HG02571 (cell line): ENCODE results near the gene MKRN3.
"Not testable (repeated sequence)": the region's sequence is repeated elsewhere in the genome, so short reads cannot be mapped to it uniquely, and the experiment has no call there.

Experiments
- ATAC-seq: cut with Tn5 transposase; IDR thresholded peaks from one replicate; pipeline ENCODE4 v1.9.1; 2021; ENCODE audit warnings: mild to moderate bottlenecking, moderate library complexity; ENCODE audit not compliant: unreplicated experiment

MKRN3 gene

DNA sequence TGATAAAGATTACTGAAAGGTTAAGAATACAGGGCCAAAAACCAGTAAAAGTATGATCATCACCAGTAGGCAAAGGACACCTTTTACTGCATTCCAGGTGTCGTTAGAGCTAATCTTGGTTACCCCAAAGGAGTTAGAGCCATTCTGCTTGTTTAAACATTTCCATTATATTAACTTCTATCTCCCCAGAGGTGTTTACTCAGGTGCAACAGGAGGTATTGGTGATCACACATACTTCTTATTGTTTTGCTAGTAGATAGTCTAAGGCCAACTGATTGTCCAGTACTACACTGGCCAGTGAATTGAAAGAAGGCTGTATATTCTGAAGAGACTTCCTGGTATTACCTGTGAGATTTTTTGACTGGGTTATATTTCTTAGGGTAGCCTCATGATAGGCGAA is 22.8 kb downstream of the MKRN3 start:
- ATAC-seq = no peak

DNA sequence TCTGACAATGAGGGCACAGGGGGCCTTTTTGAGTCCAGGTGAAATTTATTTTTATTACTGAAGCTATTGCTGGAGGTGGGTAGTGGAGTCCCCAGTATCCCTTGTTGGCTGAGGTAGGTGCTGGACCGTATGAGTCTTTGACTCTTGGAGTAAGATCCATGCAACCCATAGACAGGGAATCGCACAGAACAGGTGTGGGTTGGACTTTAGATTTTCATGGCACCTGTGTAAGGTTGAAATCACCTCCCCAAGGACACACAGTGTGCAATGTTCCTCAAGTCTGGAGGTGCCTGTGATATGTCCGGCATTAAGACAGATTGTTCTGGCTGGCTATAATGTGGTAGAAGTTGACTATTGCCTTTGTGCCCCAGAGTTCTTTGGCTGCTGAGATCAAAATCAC is 23.5 kb downstream of the MKRN3 start:
- no peak for ATAC-seq

DNA sequence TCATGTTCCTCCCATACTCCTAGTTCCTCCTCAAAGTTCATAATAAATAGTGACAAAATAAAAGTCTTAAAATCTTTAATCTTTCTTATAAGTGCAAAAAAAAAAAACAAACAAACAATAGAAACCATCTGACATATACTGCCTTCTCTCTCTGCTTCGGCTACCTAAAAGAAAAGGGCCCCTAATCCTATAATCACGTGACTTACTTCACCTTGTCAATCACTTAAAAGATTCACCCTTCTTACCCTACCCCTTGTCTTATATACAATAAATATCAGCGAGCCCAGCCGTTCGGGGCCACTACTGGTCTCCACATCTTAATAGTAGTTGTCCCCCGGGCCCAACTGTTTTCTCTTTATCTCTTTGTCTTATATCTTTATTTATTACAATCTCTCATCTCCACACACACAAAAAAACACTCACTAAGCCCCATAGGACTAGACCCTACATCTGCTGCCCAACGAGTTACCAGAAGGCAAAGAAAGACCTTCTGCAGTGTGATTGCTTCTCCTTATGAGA is 28.8 kb downstream of the MKRN3 start:
- ATAC-seq = no peak

DNA sequence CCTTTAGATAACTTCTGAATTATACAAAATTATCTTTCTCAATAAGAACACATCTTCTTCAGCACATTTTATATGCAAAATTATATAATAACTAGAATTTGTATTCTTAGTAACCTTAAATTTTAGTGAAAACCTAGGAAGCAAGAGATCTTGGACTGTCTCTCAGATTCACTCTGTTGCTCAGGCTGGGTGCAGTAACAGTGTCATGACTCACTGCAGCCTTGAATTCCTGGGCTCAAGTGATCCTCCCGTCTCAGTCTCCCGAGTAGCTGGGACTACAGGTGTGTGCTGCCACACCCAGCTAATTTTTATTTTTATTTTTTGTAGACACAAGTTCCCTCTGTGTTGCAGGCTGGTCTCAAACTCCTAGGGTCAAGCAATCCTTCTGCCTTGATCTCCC is 29.9 kb downstream of the MKRN3 start:
- no peak for ATAC-seq

DNA sequence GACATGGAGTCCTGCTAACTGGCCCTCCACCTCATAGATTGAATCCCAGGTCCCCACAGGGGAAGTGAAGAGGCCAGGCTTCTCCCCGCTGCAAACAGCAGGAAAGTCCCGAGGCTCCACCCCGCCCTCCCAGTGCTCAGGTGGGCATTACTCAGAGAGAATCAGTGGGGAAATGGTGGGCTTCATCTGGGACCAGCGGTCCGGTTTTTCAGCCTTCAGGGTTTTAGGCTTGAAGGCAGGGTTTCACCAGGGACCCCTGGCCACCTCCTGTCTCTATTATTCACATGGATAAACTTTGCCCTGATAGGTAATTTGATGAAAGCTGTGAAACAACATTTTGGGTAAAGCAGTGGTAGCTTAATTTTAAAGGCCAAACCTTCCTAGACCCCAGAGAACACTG is 31.3 kb downstream of the MKRN3 start:
- ATAC-seq = no peak

DNA sequence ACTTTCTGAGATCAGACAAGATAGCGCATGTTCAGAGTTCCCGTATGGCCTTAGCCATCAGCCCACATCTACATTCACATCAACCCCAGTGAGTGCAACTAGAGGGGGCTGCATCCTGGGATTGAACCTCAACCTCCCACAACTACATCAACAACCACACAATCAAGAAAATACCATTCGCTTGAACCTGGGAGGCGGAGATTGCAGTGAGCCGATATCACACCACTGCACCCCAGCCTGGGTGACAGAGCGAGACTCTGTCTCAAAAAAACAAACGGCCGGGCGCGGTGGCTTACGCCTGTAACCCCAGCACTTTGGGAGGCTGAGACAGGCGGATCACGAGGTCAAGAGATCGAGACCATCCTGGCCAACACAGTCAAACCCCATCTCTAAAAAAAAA is 31.8 kb downstream of the MKRN3 start:
- ATAC-seq = not testable (repeated sequence)

DNA sequence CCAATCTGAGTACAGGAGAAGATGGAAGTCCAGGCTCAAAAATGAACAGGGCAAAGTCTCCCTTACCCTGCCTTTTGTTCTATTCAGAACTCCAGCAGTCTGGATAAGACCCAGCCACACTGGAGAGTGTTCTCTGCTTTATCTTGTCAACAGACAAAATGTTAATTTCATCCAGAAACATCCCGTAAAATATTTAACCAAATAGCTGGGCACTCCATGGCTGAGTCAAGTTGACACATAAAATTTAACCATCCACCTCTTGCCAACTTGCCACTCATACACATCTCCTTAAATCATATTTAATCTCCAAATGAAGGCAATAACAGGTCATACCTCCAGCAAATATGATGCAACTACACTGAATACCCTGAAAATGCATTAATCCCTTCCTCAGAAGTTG is 33.6 kb downstream of the MKRN3 start:
- no peak for ATAC-seq

DNA sequence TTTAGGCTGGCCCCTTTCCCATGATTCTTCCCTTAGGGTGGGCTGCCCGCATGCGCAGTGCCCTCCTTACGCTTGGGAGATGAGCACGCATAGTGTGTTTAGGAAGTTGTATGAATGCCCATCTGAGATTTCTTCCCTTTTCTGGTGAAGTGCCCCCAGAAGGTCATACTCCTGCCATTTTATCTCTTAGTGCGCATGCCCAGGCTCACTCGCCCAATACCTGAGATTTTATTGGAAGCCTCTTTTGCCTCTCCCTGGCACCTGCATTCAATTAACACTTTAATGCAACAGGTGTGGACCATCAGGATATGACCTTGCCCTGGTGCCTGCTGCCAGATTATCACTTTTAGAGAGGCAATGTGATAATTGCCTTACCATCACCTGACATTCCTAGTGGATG is 36.6 kb downstream of the MKRN3 start:
- ATAC-seq = no peak

DNA sequence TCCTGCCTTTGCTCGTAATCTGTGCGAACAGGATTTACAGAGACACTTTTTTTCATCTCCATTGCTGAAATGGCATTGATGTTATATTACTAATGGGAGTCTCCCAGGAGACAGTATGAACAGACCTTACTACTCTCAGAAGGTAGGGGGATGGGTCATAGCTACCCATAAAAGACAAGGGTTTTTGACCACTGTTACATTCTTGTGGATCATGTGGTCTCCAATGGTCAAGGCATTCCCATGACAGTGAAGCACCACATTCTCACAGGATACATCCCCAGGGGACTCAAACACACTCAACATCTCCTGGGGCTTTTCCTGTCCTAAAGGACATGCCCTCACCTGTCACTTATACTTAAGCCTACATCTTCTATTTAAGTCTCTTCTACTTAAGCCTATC is 40.8 kb downstream of the MKRN3 start:
- ATAC-seq = no peak

DNA sequence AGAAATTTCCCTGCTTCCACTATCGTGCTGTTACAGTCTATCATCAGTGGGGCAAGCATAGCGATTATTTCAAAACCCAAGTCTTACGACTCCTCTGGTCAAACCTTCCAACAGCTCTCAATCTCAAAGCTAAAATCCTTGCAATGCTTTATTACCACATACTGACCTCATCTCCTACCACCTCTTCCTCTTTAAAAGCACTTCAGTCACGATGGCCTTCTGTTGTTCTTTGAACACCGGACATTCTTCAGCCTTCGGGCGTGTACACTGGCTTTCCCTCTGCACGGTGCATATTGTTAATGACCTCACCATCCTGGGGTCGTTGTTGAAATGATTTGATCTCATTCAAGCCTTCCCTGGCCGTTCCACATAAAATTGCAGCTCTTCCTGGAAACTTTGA is 51.1 kb downstream of the MKRN3 start:
- no peak for ATAC-seq
